NCI-H2107 treated with DMSO at 0.1 percent for 48 hours (cell line): ENCODE measurements around the gene TUBE1.
A peak's percentile ranks its signal among the peaks of the same experiment; 100 is the strongest.
"Not testable (repeated sequence)": the region's sequence is repeated elsewhere in the genome, so short reads cannot be mapped to it uniquely, and the experiment has no call there.

Experiments
- DNase-seq: peaks from one replicate; lab custom pipeline; 2025; ENCODE audit not compliant: unreplicated experiment; lab: John Stamatoyannopoulos, UW

TUBE1 gene

DNA sequence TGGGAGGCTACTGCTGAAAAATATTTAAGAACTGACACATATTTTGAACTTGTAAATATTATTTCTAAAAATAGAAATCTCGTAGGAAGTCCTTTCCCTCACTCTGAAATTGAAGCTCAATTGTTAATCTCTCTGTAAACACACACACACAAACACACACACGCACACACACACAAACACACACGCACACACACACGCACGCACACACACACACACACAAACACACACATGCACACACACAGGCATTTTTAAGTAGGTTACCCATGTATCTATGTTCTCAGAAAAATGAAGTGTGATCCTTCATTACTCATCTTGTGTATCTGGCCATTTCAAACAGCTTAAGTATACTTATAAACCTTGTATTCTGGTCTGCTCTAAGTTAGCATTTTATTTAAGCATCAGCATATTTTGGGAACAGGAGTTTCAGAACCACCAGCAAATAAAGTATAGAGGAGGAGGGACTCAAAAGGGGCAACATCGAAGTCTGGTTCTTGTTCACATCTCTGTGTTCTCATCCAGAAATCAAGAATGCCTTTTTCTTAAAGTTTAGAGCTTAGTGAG lies 21.8 kb downstream of the TUBE1 start:
- no peak for DNase-seq

DNA sequence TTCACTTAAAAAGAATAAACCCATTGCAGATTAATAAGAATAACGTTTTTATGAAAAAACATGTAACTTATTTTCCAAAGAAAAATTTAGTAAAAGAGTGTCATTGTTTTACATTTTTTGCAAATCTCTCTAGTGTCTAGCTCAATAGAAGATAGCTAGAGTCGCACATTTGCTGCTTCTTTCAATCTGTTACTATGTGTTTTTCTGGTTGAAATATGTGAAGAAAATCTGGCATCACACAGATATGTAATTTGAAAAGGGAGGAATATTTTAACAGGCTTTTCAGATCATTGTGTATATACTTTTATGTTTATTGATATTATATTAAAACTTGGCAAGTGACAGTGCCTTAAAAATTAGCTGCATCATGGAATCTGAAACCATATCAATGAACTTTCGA lies 24.3 kb downstream of the TUBE1 start:
- no peak for DNase-seq

DNA sequence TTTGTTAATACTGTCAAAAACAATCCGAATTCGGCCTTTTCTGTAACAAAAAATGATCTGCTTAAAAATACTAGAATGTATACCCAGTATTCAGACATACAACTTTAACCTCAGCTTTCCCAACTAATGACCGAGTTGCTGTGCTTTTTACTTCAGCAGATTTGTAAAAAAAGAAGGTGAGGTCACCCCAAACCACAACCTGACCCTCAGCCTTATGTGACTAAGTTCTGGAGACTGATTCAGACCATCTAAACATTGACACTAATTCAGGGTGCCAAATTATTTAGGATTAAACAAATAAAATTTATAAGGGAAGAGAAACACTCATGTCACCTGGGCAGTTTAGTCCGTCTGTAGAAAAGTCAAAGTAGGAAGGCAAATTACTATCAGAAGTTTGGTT lies 25.7 kb downstream of the TUBE1 start:
- DNase-seq, result no peak

DNA sequence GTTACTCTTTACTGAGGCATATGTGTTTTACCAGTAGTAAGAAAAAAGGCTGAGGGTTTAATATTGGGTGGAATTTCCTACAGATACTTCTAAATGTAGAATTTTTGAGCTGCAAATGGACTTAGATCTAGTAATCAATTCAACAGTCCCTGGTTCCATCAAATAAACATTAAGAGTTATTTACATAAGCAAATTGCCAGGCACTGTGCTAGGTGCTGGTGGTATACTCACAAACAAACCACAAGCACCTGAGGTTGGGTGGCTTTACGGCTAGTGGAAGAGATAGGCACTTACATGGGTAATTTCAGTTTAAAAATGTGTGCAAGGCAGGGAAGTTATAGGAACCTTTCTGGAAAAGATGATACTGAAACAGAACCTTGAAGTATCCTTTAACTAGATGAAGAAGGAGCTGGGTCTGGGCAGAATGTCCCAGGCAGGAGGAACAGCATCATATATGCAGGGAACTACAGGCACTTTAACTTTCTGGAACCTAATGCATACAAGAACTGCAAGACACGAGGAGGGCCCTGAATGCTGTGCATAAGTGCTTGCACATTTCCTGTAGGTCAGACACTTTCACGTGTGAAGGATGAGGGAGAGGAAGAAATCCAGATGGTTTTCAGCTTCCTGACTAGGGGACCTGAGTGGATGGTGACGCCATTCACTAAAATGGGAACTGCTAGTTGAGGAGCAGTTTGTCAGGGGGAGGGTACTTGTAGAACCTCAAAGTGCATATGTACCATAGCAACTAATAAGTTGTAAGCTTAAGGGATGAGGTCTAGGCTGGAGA lies 28.8 kb downstream of the TUBE1 start:
- no peak for DNase-seq

DNA sequence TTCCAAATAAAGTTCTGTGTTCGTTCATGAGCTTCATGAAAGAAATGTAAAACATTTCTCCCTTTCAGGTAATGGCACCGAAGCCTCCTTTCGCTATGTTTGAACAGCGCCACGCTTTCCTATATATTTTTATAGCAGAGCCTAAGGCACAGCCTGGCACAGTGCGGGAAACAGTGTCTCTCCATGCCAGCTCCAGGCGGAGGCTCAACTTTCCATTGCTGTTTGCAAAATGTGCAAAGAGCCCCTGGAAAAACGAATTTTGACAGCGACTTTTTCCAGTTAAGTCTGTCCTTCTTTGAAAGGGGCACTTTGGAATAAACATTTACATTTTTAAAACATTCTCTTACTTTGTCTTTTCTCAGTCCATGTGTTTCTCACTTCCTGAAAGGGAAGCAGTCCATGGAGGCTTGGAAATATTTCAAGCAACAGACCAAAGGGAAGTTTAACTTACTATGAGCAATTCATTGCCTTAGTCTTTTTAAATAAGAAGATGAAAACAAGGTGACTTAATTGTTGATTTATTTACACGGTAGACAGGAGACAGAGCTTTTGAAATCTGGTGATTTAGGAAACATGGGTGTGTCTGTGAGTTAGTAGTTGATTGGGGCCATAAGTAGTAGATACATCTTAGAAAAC lies 32.6 kb downstream of the TUBE1 start:
- DNase-seq, result no peak

DNA sequence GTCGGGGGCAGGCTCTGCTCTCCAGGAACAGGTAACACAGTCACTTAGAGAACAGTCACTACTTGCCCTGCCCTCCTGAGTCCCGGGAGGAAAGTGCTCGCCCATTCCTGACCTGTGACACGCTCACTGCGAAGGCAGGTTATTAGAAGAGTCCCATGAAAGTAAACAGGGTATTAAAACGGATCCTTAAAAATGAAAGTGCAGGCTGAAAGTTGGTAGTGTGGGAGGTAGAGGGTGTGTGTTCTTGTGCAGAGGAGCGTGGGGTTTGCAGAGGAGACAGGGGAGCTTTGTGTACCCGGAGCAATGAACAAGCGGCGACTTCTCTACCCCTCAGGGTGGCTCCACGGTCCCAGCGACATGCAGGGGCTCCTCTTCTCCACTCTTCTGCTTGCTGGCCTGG lies 33.3 kb downstream of the TUBE1 start, which contains the start of gene CCN6:
CCN6 (plus strand) TSS at position 104 of the 400 bp plus-strand sequence; CDS start at position 358, 254 bp downstream.
- no peak for DNase-seq

DNA sequence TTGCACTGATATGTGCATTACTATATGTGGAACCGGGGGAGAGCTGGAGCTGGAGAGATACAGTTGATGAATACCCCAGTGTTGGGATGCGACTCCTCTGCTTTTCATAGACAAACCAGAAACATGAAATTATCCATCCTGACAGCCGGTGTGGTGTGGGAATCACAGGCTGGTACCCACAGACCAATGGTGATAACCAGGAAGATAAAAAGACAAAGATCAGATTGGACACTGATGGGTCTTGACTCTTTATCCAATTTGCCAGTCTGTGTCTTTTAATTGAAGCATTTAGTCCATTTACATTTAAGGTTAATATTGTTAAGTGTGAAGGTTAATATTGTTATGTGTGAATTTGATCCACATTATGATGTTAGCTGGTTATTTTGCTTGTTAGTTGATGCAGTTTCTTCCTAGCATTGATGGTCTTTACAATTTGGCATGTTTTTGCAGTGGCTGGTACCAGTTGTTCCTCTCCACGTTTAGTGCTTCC lies 36.0 kb downstream of the TUBE1 start:
- DNase-seq, result not testable (repeated sequence)

DNA sequence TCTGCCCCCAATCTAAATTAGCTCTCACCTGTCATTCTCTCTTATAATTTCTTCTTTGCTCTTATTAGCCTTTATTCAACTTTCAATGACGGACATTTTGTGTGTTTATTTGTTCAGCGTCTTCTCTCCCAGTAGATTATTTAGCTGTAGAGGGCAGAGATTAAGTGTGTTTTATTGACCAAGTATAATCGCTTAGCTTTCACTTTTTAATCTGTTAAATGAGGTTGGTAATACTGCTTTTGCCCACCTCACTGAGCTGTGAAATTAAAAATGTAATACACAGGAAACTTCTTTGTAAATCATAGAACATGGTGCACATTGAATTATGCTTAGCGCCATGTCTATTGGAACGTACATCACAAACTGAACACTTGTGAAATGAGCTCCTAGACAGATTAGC lies 36.9 kb downstream of the TUBE1 start:
- no peak for DNase-seq

DNA sequence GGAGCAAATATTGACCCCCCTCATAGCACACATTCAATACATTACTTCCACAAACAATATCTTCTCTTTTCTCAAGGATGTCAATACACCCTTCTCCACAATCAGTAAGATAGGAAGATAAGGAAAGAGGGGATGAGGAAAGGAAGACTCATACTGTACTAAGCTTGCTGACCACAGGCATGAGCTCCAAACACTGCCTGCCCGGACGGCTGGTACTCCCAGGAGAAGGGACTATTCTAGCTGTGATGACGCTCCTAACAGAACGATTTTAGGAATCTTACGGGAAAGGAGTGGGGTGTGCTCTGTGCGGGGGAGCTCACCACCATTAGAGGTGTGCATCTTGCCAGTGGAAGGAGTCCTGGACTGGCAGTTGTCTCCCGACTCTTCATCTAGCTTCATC lies 37.3 kb downstream of the TUBE1 start:
- DNase-seq, result no peak

DNA sequence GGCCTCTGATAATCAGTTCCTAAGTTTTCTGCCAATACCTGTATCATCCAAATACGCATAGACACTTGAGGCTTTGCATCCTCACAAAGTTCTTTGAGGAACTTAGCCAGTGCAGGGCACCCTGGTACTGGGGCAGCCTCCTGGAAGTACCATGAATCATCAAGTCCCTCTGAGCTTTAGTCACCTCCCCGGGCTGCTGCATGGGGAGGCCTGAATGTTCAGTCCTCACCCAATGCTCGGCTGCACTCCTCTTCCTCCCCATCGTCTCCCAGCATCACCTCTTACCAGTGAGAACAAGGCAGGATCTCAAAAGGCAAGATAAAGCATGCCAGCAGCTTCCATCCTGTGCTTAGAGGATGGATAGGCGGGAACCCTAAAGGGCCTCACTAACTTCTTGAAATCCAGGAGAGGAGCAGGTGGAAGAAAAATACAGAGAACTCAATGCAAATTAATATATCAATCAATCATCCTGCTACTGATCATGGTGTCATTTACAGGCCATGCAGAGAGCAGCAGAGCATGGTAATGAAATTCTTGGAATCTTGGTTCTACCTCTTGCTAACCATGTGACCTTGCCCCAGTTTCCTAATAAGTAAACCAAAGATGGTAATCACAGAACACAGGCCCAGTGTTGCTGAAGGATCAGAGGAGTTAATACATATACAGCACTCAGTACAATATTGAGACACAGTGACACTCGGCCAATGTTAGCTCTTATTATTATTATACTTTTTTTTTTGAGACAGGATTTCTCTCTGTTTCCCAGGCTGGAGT lies 38.1 kb downstream of the TUBE1 start:
- DNase-seq, result no peak

DNA sequence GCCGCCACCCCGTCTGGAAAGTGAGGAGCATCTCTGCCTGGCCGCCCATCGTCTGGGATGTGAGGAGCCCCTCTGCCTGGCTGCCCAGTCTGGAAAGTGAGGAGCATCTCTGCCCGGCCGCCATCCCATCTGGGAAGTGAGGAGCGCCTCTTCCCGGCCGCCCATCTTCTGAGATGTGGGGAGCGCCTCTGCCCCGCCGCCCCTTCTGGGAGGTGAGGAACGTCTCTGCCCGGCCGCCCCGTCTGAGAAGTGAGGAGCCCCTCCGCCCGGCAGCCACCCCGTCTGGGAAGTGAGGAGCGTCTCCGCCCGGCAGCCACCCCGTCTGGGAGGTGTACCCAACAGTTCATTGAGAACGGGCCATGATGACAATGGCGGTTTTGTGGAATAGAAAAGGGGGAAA lies 39.8 kb downstream of the TUBE1 start:
- DNase-seq, result not testable (repeated sequence)

DNA sequence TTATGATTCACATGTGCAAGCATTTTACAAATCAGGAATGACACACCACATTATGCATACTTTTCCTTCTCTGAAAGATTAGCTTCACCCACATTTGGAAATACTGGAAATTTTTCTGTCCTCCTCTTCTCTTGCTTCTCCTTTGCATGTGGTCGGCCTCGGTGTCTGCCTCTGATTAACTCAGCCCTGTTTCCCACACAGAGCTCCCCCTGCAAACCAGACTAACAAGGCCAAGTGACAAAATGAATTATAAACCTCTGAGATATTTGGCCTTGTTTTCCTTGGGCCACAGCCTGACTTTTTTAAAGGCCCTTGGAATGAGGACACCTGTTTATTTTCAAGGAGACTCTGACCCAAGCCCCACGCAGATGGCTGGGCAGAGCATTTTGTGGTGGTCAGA lies 42.4 kb downstream of the TUBE1 start:
- no peak for DNase-seq

DNA sequence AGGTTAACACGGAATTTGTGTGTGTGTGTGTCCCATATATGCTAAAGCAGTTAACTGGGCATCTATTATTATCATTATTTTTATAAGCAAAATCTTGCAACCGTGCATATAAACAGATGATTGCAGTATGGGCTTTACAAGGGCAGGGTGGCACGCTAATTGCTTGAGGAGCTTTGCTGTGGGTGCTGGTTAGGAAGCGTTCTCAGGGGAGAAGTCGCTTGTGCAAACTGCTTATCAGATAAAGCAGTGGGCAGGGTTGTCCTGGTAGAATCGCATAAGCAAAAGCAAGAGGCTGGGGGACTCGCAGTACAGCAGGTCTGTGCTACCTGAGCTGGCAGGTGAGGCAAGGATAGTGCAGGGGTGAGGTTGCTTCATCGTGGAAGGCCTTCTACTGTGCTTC lies 43.1 kb downstream of the TUBE1 start:
- no peak for DNase-seq

DNA sequence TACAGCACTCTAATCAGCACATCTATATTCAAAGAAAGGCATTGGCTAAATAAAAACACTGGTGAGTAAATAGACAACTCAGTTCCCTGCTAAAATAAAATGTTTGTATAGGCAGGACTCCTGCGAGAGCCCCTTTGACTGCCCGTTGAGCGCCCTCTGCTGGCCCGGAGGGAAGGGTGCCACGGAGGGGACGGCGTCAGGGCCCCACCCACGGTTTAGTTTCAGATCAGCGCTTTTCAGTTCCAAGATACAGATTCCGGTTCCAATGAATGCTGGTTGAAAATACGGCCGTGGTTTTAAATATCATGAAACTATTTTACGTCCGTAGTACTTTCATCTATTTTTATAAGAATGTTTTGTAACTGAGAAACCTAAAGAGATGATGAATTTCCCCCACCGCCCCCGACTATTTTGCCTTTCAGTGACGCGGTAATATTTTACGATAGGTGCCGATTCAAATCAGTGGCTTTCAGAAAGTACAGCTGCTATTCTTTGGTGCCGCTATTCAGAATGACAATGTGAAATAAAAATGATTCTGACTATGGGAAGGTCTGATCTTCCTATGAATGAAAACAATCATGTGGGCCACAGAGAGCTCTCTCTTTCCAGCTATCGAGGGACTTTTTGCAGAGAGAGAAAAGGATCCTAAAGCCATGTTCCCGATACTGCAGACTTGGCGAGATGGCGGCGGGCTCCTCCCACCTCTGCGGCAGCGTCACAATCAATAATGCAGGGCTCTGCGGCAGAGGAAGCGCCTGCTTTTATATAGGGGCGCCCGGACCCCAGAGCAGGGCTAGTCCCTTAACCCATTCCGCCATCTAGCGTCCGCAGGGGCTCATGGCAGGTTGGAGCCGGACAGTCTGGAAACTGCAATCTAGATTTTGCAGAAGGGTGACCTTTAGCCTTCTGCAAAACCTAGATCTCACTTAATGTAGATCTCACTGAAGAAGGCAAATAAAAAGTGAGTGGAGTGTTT lies 44.0 kb downstream of the TUBE1 start:
- DNase-seq, result peak; percentile 85

DNA sequence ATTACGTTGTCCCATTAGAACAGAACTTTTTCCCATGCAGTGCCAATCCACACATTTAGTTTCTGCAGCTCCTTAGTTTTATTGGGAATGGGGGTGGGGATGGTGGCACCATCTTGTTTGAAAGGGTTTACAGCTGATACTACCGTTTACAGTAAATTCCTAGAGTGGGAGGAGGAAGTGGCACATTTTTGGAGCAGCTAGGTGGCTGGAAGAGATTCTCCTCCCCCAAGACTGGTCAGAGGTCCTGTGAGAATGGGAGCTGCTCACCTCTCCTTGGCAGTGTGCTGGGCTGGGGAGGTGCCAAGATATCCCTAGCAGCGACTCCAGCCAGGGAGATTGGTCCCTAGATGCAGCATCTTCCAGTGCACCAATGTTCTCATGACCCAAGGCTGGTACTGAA lies 45.7 kb downstream of the TUBE1 start:
- no peak for DNase-seq

DNA sequence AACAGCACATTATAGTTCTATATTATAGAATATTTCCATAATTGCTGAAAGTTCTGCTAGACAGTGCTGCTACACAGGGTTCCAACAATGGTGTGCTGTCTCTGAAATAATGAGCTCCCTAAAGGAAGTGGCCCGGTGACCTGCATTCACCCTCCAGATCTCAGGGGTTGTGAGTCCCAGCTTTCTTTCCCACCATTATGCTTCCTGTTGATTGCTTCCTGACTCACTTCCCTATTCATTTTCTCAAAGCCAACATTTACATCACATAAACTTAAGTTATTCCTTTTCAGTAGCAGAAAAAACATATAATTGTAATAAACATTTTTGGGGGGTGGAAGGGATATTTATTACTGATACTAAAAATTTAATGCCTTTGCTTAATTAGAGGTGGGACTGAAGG lies 46.3 kb downstream of the TUBE1 start:
- no peak for DNase-seq

DNA sequence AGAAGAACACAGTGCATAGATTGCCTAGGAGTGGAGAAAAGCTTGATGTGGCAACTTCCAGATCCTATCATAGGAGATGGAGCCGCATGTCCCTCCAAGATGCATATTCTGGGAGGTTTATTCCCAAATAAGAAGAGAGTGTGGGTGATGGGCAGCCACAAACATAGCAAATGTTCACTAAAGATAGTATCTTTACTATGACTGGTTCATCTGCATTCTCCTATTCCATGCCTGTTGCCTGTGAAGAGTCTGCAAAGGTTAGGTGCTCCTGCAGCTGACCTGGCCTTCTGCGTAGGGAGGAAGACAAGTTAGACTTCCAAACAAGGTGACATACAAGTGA lies 47.9 kb downstream of the TUBE1 start:
- DNase-seq, result no peak

DNA sequence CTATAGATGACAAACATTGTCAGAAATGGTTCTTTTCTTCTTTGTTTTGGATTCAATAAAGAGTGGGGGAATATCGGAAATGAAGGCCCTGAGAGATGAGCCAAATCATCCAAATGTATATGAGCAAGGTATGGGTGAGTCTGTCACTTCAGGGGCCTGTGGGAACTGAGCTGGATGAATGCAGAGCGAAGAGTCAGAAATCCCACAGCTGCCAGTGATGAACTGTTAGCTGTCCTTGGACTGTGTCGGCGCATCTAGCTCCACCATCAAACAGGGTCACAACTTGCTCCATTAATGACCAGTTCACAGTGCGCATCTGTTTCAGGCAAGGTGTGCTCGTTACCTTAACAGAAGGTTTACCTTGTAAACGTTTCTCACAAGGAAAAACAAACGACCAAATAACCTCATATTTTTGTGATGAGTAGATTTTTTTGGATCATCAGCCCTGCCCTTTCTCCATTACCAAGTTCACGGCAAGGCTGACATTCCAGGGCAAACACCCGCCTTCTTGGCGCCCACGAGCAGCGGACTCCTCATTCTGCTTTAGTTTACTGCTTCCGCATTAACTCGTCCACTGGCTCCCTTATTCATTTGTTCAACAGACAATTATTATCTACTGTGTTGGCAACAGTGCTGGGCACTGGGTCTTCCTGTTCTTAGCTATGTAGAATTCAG lies 48.4 kb downstream of the TUBE1 start:
- no peak for DNase-seq

DNA sequence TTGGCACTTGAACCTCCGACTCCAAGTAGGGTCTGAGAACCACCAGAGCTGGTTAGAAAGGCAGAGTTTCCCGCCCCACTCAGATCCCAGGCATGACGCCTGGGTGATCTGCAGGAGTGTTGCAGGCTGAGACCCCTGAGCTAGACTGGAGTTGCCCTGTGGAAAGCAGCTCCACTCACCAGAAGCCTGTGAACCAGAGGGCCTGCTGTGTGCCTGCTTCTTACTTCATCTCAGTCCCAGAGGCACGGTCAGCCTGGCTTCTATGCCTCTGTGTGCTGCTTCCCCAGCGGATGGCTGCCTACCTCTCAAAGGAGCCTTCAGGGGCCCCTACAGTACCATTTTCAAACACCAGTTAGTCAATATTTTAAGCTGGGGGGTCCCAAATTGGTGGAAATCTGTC lies 49.0 kb downstream of the TUBE1 start:
- no peak for DNase-seq

DNA sequence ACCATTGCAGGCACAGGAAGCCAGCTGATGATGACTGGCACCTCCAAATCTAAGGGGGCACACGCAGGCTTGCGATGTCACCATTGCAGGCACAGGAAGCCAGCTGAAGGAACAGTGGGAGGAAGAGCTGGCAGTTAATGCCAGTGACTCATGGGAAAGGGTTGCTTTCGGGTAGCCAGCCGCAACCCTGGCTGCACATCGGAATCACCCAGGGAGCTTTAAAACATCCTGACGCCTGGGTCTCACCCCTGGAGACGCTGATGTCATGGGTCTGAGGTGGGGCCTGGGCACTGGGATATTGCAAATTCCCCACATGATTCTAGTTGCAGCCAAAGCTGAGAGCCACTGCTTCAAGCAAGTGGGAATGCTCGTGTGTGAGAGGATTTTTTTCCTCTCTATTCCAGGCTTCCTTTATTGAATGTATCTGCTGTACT lies 49.5 kb downstream of the TUBE1 start:
- DNase-seq, result no peak
